Middle frontal gyrus (tissue), 1 donor: Measurements from ENCODE around the gene PITPNB.
A peak's percentile ranks its signal among the peaks of the same experiment; 100 is the strongest.

Source experiments
- DNase-seq: peaks from one replicate; pipeline ENCODE4 v3.0.0-alpha.2; 2015; ENCODE audit warnings: low spot score; ENCODE audit errors: extremely low spot score

Gene PITPNB

GRCh38 chr22:27804470-27805297, 114.4 kb downstream of the PITPNB start:
- peak; percentile 75 for DNase-seq

GRCh38 chr22:27803841-27804415, 115.1 kb downstream of the PITPNB start:
- DNase-seq = no peak

DNA sequence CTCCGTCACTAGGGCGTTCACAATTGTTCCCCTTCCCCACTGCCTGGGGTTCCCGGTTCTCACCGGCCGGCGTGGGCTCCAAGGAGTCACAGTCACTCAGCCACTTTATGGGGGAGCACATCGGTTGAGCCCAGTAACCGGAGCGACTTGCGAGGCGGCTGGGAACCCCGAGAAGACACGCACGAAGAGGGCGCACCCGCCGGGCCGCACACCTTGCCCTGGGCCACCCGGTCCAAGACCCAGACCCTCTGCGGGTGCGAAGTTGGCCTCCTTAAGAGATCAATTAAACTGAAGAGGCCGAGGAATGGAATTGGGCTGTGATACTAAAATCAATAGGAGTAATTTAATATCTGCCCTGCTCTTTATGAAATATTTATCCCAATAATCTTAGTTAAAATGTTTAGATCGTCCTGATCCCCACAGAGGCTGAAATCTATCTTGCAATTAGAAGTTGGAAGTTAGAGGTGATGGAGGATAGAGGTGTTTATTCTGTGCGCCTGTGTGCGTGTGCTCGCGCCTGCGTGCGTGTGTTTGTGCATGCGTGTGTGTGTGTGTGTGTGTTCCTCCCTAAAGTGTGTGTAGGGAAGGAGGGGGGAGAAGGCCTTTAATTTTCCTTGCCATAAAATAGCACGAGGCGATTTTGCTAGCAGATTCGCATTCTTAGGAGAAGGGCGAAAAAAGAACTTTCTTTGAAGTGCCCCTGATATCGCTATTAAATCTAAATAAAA, 116.5 kb downstream of the PITPNB start:
- DNase-seq = no peak
